HG03159 (cell line): ENCODE results near the gene ABI2.
A peak's percentile ranks its signal among the peaks of the same experiment; 100 is the strongest.
"Not testable (repeated sequence)": the region's sequence is repeated elsewhere in the genome, so short reads cannot be mapped to it uniquely, and the experiment has no call there.

Experiments
- ATAC-seq: cut with Tn5 transposase; IDR thresholded peaks from one replicate; pipeline ENCODE4 v1.9.1; 2021; ENCODE audit warnings: mild to moderate bottlenecking, moderate library complexity; ENCODE audit not compliant: unreplicated experiment

The ABI2 gene

GRCh38 chr2:203327901-203328759 lies at the start of gene ABI2:
TSS of gene ABI2 (plus strand) at chr2:203328394. CDS start at chr2:203328515, 121 bp downstream.
- peak; percentile 58 for ATAC-seq

- no peak for ATAC-seq
These were observed 48.9 kb upstream of the ABI2 start for GRCh38 chr2:203279288-203279687.

GRCh38 chr2:203280428-203281064 lies 47.6 kb upstream of the ABI2 start:
- ATAC-seq = no peak

GRCh38 chr2:203282101-203282500 lies 46.1 kb upstream of the ABI2 start:
- ATAC-seq = no peak

- no peak for ATAC-seq
These were observed 41.7 kb upstream of the ABI2 start for GRCh38 chr2:203286532-203286931.

GRCh38 chr2:203301667-203302066 lies 26.5 kb upstream of the ABI2 start:
- no peak for ATAC-seq

- not testable (repeated sequence) for ATAC-seq
These were observed 25.6 kb upstream of the ABI2 start for GRCh38 chr2:203302586-203302985.

GRCh38 chr2:203310688-203311436 lies 17.3 kb upstream of the ABI2 start:
- ATAC-seq = no peak

GRCh38 chr2:203326356-203326755 lies 1.8 kb upstream of the ABI2 start:
- no peak for ATAC-seq

GRCh38 chr2:203327582-203327900 lies 653 bp upstream of the ABI2 start:
- ATAC-seq = no peak

- ATAC-seq = peak; percentile 59
These were observed 756 bp downstream of the ABI2 start for GRCh38 chr2:203328760-203329540.

- ATAC-seq = no peak
These were observed 2.2 kb downstream of the ABI2 start for GRCh38 chr2:203330434-203330833.

- no peak for ATAC-seq
These were observed 10.1 kb downstream of the ABI2 start for GRCh38 chr2:203338322-203338721.

GRCh38 chr2:203340791-203341487 lies 12.7 kb downstream of the ABI2 start:
- ATAC-seq = no peak

GRCh38 chr2:203341741-203342310 lies 13.6 kb downstream of the ABI2 start:
- no peak for ATAC-seq

- ATAC-seq = not testable (repeated sequence)
These were observed 14.2 kb downstream of the ABI2 start for GRCh38 chr2:203342374-203342773.

GRCh38 chr2:203344667-203345066 lies 16.5 kb downstream of the ABI2 start:
- ATAC-seq = no peak

- no peak for ATAC-seq
These were observed 18.4 kb downstream of the ABI2 start for GRCh38 chr2:203346612-203347011.

GRCh38 chr2:203347375-203347774 lies 19.2 kb downstream of the ABI2 start:
- no peak for ATAC-seq
